HG03045 (cell line): ENCODE measurements around the gene ASB6.

Experiments
- ATAC-seq: cut with Tn5 transposase; IDR thresholded peaks from one replicate; pipeline ENCODE4 v1.9.1; 2021; ENCODE audit warnings: mild to moderate bottlenecking, moderate library complexity; ENCODE audit not compliant: unreplicated experiment

ASB6 gene

GRCh38 chr9:129587487-129588262, 54.3 kb downstream of the ASB6 start:
- no peak for ATAC-seq

DNA sequence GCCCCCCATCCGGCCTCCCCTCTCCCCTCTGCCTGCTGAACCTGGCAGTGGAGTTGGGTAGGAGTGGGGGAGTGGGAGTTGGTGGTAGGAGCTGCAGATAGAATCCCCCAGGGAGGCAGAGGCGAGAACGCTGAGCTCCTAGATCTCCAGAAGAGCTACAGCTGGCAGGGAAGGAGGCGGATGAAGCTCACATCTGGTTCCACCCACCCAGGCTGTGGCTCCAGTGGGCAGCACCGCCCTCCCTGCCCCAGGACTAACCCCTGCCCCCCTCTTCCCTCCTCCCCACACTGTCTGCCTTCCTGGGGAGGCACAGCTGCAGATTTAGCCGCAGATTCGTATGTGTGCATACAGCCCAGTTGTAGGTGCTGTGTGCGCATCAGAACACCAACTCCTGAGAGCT, 55.3 kb downstream of the ASB6 start:
- no peak for ATAC-seq

DNA sequence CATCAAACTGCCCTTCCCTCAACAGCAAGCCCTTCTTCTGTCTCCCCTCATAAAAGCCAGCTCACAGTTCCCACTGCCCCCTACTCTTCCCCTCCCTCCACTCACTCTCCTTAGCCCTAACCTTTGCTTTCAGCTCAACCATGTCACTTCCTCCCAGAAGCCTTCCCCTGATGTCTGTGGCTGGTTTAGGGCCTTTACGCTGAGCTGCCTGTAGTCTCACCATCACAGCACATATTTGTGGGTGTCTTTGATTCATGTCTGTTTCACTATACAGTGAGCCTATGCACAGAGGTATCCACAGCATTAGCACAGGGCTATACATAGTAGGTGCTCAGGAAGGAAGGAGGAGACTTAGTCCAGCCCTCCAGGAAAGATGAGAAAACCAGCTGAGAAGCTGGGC, 55.7 kb downstream of the ASB6 start:
- ATAC-seq, result no peak

DNA sequence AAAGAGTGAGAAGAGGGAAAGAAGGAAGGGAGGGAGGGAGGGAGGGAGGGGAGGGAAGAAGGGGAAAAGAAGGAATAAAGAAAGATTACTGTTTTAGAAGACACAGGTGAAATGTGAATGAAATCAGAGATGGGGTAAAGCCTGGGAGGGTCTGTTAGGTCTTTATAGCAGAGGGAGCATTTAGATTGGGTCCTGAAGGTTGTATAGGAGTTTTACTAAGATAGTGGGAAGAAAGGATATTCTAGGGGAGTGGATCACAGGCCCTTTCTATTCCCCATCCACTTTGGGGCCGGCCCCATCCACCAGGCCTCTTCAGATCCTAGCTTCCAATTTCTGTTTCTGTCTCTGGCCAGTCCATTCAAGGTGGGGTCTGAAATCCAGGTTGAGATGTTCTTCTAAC, 56.6 kb downstream of the ASB6 start:
- ATAC-seq, result no peak
